HG02981 (cell line): ENCODE measurements around the gene MRPS22.
A peak's percentile ranks its signal among the peaks of the same experiment; 100 is the strongest.

Source experiments
- ATAC-seq: cut with Tn5 transposase; IDR thresholded peaks from one replicate; pipeline ENCODE4 v1.9.1; 2021; ENCODE audit warnings: mild to moderate bottlenecking, moderate library complexity; ENCODE audit not compliant: unreplicated experiment

Gene MRPS22

GRCh38 chr3:139311557-139311956 lies 32.3 kb upstream of the MRPS22 start:
- ATAC-seq = no peak

DNA sequence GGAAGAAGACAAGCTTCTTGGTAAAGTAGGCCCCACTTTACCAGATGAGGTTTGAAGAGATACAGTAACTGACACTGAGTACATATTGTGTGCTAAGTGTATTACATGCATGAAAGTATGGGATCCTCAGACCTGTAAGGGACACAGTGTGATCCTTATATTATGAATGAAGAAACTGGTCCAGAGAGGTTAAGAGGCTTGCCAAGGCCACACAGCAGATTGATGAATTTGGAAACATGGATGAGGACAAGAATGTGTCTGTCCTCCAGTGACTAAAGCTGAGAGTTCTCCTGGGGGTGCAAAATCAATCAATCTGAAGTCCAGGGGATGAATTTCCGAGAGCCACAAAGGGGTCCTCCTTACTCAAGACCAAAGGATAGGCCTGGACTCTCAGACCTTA lies 31.4 kb upstream of the MRPS22 start:
- no peak for ATAC-seq

GRCh38 chr3:139312959-139313358 lies 30.9 kb upstream of the MRPS22 start:
- ATAC-seq = no peak

- ATAC-seq = no peak
These were observed 29.9 kb upstream of the MRPS22 start for GRCh38 chr3:139313921-139314320.

DNA sequence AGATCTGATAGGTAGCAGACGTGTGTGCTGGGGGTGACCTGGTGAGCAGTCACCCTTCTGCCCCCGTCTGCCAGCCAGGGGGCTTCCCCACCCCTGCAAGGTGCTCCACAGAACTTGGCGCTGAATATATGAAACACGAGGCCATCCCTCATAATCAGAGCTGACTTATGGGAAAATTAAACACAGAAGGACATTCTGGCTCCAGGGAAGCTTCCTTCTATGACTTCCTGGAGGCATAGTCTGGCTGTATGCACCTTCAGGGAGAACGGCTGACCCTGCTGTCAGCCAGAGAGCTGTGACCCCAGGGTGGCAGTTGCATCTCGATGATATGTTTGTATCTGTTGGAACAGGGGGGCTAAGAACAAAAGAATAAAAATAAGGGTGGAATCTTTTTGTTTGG lies 26.6 kb upstream of the MRPS22 start:
- ATAC-seq = no peak

- ATAC-seq = no peak
These were observed 26.0 kb upstream of the MRPS22 start for GRCh38 chr3:139317660-139318430.

DNA sequence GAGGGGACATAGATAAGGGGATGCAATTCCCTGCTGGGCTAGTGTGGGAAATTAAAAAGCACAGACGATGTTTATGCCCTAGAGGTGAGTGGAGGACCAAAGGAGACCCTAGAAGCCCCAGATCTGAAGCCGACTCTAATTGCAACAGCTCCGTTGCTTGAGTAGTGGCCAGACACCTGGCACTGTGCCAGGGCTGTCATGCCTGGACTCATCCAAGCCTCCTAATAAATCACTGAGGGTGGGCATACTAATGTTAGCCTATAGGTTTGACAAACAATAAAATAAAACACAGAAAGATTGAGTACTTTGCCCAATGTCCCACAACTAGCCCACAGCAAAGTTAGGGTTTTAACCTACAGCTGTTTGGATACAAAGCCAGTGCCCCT lies 25.4 kb upstream of the MRPS22 start:
- ATAC-seq = no peak

GRCh38 chr3:139318826-139319225 lies 25.0 kb upstream of the MRPS22 start:
- ATAC-seq = no peak

- ATAC-seq = no peak
These were observed 24.1 kb upstream of the MRPS22 start for GRCh38 chr3:139319428-139320402.

- ATAC-seq = no peak
These were observed 23.1 kb upstream of the MRPS22 start for GRCh38 chr3:139320551-139321309.

- no peak for ATAC-seq
These were observed 21.5 kb upstream of the MRPS22 start for GRCh38 chr3:139322346-139322745.

- ATAC-seq = no peak
These were observed 20.7 kb upstream of the MRPS22 start for GRCh38 chr3:139323146-139323545.

DNA sequence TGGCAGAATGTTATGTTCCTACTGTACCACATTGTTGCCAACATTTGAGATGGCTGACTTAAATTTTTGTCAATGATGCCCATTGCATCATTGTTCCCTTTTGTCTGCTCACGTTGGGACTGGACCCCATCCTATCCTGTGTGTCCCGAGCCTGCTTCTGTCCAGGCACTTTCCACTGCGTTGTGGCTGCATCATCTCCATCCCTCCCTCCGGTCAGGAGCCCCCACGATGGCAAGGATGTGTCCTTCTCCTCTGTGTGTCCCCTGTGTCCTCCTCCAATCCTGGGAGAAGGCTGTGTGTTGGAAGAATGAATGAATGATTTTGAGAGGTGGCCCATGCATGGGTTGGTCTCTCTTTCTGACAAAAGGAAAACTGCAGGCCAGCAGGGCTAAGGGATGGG lies 19.4 kb upstream of the MRPS22 start:
- ATAC-seq = no peak

- no peak for ATAC-seq
These were observed 18.3 kb upstream of the MRPS22 start for GRCh38 chr3:139325551-139325950.

DNA sequence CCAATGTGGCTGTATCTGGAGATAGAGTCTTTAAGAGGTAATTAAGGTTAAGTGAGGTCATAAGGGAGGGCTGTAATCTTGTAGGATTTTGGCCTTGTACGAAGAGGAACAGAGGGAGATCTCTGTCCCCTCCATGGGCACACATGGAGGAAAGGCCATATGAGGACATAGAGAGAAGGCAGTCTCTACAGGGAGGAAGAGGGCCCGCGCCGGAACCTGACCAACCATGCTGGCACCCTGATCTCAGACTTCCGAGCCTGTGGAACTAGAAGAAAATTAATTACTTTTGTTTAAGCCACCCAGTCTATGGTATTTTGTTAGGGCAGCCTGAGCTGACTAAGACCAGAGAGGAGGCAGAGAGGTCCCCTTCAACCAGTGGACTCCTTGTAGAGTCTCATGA lies 17.7 kb upstream of the MRPS22 start:
- ATAC-seq = no peak

- ATAC-seq = no peak
These were observed 17.1 kb upstream of the MRPS22 start for GRCh38 chr3:139326707-139327106.

- ATAC-seq = no peak
These were observed 16.6 kb upstream of the MRPS22 start for GRCh38 chr3:139327231-139327630.

GRCh38 chr3:139327861-139328260 lies 16.0 kb upstream of the MRPS22 start:
- no peak for ATAC-seq

- no peak for ATAC-seq
These were observed 15.5 kb upstream of the MRPS22 start for GRCh38 chr3:139328356-139328755.

GRCh38 chr3:139329364-139329850 lies 14.4 kb upstream of the MRPS22 start:
- peak; percentile 97 for ATAC-seq

DNA sequence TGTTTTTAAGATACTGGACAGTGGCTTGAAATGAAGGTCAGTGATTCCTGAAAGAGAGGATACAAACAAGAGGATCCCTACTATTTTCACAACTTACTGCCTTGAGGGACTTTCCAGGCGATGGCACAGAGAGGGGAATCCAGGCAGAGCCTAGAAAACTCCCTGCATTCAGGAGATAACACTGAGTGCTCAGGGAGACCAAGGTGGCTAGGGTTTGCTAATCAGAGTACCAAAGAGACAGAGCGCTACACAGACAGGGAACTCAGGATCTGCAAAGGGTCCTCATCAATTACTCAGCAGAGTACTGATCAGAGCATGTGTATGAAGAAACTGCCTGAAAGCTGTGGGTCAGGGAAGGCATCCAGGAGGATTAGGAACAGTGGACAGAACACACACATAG lies 11.7 kb upstream of the MRPS22 start:
- ATAC-seq = no peak
